Cerebellar cortex (tissue), 1 donor: ENCODE data around the gene TIGD7.
"Not testable (repeated sequence)": the region's sequence is repeated elsewhere in the genome, so short reads cannot be mapped to it uniquely, and the experiment has no call there.

Source experiments
- DNase-seq: peaks from one replicate; pipeline ENCODE4 v3.0.0-alpha.2; 2015; ENCODE audit warnings: low spot score

The TIGD7 gene

DNA sequence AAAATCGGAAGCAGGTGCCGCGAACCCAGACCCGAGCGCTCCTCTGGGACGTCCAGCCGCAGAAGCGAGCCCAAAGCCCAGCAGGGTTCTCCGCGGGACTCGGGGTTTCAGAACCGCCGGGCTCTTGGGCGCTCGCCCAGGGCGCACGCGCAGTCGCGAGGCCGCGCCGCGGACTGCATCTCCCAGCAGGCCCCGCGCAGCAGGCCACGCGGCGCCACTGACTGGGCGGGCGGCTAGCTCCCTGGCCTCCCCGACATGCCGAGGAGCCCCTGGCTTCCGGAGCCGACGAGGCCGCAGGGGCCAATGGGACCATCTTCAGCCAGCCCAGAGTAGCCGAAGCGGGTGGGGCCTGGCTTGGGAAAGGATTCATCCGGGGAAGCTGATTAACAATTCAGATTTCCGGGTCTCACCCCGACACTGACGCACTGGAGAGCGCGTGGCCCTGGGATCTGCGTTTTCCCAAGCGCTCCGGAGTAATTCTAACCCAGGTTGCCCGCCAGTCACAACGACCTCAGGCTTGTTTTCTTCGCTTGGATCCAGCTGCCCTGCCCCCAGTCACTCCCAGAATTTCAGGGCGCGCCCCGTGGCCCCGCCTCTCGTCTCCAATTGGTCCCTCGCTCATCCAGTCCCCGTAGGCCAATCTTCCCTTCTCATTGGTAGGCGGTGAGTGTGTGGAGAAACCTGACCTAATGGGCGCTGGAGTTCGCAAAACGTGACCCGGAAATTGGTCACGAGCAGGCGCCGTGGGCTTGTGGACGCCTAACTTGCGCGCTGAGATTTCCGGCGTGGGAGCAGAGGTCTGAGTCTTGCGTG lies 22.3 kb downstream of the TIGD7 start, which contains the start of gene ZNF263:
Gene ZNF263, plus strand, starts transcription at position 762 of the 813 bp plus-strand sequence. CDS start 328 bp downstream, outside the sequence.
- DNase-seq = peak; percentile 99

- no peak for DNase-seq
Measured at GRCh38 chr16:3282103-3282729, 23.0 kb downstream of the TIGD7 start.

- DNase-seq = no peak
Measured at GRCh38 chr16:3281222-3281820, 23.9 kb downstream of the TIGD7 start.

GRCh38 chr16:3276679-3277078 lies 28.6 kb downstream of the TIGD7 start:
- DNase-seq = no peak

- no peak for DNase-seq
Measured at GRCh38 chr16:3274947-3275346, 30.3 kb downstream of the TIGD7 start.

DNA sequence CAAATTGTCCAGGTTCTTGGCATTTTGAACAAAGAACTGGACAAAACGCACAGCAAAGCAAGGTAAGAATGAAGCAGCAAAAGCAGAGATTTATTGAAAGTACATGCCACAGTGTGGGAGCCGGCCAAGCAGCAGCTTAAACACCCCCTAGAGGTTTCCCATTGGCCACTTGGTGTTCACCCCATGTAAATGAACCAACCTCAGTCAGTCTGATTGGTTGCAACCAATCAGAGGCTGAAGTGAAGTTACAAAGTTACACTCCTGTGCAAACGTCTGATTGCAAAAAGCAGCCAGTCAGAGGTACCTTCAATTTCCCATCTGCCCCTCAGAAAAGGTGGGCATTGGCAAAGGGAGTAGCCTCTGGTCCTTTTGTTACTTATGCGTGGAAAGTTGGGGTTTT lies 30.7 kb downstream of the TIGD7 start:
- peak; percentile 15 for DNase-seq

DNA sequence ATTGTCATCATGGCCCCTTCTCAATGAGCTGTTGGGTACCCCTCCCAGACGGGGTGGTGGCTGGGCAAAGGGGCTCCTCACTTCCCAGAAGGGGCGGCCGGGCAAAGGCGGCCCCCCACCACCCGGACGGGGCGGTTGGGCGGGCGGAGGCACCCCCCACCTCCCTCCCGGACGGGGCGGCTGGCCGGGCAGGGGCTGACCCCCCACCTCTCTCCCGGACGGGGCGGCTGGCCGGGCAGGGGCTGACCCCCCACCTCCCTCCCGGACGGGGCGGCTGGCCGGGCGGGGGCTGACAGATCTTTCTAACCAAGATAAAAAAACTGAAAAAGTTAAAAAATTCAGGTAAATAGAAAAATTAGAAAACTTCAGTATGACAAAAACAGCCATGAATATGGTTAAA lies 33.9 kb downstream of the TIGD7 start:
- DNase-seq = not testable (repeated sequence)

GRCh38 chr16:3270718-3271117 lies 34.5 kb downstream of the TIGD7 start:
- not testable (repeated sequence) for DNase-seq

- no peak for DNase-seq
Measured at GRCh38 chr16:3268294-3268693, 36.9 kb downstream of the TIGD7 start.

- DNase-seq = peak; percentile 38
Measured at GRCh38 chr16:3266873-3267537, 38.2 kb downstream of the TIGD7 start.

DNA sequence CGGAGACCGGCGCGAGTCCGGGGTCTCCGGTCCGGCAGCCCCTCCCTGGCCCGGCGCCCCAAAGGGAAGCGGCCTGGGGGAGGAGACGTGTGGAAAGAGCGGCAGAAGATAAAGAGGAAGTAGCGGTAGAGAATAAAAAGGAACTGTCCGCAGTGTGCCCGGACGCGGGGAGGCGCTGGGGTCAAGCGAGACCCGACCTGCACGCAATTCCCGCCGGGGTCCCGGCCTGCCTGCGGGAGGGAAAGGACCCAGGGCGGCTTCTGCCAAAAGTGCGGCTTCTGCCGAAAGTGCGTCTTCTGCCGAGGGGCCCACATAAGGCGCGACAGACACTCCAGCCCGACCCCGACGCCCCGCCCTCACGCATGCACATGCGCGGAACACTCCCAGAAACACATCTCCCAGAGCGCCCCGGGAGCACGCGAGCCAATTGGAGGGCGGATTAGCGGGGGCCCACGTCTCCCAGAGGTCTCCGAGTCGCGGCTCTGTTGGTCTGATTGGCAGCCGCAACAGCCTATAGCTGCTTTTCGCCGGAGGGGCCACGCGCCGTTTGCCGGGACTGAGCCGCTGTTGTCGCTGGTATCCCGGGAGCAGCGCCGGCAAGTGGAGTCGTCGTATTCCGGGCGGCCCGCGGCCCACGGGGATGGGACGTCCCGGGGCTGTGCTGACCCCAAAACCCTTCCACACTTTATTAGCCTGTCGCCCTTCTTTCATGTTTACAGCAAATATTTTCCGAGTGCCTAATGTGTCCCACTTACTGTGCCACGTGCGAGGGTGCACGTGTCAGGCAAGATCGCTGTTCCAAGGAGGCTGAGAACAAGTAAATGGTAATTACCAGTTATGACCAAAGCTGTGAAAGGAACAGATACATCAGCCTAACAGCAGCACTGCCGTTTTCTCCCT lies 40.8 kb downstream of the TIGD7 start:
- DNase-seq = peak; percentile 99

- no peak for DNase-seq
Measured at GRCh38 chr16:3262517-3262916, 42.7 kb downstream of the TIGD7 start.

DNA sequence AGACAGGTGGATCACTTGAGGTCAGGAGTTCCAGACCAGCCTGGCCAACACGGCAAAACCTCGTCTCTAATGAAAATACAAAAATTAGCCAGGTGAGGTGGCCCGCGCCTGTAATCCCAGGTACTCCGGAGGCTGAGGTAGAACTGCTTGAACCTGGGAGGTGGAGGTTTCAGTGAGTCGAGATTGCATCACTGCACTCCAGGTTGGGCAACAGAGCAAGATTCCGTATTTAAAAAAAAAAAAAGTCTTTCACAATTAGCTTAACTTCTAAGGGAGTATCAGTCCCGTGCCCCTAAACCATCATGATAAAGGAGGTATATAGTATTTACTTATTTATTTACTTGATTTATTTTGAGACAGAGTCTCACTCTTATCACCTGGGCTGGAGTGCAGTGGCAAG lies 45.4 kb downstream of the TIGD7 start:
- DNase-seq = no peak

GRCh38 chr16:3256866-3257465 lies 48.3 kb downstream of the TIGD7 start:
- DNase-seq = no peak

DNA sequence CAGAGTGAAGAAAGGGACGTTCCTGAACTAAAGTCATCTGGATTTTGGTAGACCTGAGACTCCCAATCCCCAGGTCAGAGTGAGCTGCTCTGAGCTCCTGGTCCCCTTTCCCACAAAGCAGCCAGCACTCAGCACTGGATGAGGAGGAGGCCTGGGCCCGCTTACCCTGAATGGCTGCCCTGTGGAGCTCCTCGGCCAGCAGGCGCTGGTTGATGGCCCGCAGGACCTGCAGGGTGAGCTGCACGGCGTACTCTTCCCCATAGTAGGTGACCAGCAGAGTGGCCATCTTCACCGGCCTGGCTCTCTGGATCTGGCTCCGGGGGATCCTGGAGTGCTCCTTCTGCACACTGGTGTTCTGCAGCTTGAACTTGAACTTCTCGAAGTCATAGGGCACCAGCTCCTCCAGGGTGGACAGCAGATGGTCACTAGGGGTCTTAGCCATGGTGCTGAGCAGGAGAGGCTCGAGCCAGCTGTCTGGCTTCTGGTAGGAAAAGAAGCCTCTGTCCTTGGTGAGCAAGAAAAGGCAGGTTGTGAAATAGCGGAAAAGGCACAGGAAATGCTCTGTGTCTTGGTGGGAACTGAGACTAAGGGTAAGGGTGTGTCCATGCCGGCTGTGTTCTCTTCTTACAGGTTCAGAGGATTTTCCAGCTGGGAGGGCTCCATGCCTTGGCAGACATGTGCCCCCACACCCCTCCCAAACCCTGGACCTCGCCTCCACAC lies 48.9 kb downstream of the TIGD7 start, which contains the start of gene MEFV:
Gene MEFV, minus strand, starts transcription at position 488 of the 720 bp plus-strand sequence. Its CDS starts 46 bp downstream, at position 442.
- no peak for DNase-seq

- DNase-seq = no peak
Measured at GRCh38 chr16:3254309-3254708, 50.9 kb downstream of the TIGD7 start.

DNA sequence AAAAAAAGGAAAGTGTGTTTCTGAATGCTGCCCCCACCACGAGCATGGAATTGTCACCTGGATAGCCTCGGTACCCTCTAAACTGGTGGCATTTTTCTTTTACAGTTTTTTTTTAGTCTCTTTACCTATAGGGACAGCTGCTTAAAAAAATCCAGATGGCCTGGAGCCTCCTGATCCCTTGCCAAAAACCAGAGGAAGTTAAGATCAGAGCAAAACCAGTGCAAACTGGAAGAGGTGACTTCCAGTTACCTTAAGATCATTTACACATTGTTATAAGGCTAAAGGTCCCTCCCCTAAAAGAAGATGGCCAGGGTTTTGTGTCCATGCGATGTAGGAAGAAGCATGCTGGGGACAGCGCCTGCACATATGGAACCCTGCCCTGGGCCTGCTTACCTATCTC lies 52.3 kb downstream of the TIGD7 start:
- DNase-seq = no peak

GRCh38 chr16:3249451-3249850 lies 55.8 kb downstream of the TIGD7 start:
- DNase-seq = no peak

DNA sequence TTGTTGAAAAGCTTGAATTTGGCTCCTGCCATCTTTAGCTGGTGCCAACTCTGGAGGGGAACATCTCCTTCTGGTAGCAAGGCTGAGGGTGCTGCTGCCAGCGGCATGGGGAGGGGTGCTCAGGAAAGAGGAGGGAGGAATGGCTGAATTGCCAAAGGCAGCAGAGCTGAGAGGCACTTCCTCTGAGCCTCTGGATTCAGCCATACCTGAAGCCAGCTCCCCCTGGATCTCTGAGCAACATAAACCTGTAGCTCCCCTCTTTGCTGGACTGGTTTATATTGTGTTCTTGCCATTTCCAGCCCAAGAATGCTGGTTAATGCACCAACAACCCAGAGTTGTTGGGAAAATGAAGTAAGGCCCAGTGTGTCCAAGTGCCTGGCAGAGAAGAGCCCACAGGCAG lies 56.2 kb downstream of the TIGD7 start:
- DNase-seq = no peak
